Measurements from ENCODE around the gene GPR17. TPM values are rescaled to one million over a fixed set of nuclear protein-coding genes. Genes with fewer than 3 reads are reported as not detected.

Gene GPR17
- total and polyA plus RNA-seq, 11 donors: 0.10 to 8.0 (median 0.26) TPM; not detected in 3

GRCh38 chr2:127641133-127641532 lies 4.8 kb upstream of the GPR17 start:
- no peak for TF ChIP-seq CTCF (IDR thresholded peaks at IDR 0.05)
- no peak for TF ChIP-seq POLR2A (IDR thresholded peaks at IDR 0.05)
- intact Hi-C loops (cut with DNase I): loop anchor here in 1 of 10 donors (10.0 kb wide), 1 partner anchor 54 kb away; no protein-coding TSS in a partner anchor
- Histone ChIP-seq H3K36me3 (peaks cover 0 to 49% (median 29%) of the 10 kb centered on the region in 9 donors), H3K27ac (peak overlapping the region in 9 of 12 donors; percentile 34 to 93 (median 76)), H3K4me1 (peaks cover 9 to 78% (median 60%) of the 10 kb centered on the region in 12 donors), H3K9me3 (no peaks in the 10 kb centered on the region), H3K27me3 (no peaks in the 10 kb centered on the region), H3K4me3 (no peak overlapping the region)
- no peak for DNase-seq
- WGBS, 4 donors: 82 to 100% (median 90%) methylated on average over 3 to 6 of the region's 6 CpGs
- no peak for ATAC-seq

GRCh38 chr2:127641846-127642507 lies 4.0 kb upstream of the GPR17 start:
- DNase-seq: no peak
- no peak for ATAC-seq
- Histone ChIP-seq H3K9me3 (no peaks in the 10 kb centered on the region), H3K27ac (peak overlapping the region in 11 of 12 donors; percentile 16 to 92 (median 74)), H3K4me3 (no peak overlapping the region), H3K36me3 (peaks cover 0 to 54% (median 29%) of the 10 kb centered on the region in 9 donors), H3K4me1 (peaks cover 9 to 78% (median 58%) of the 10 kb centered on the region in 12 donors), H3K27me3 (no peaks in the 10 kb centered on the region)
- TF ChIP-seq CTCF (IDR thresholded peaks at IDR 0.05) (no peak), POLR2A (IDR thresholded peaks at IDR 0.05) (no peak)
- 54 to 75% (median 66%) methylated on average over 15 to 25 of the region's 25 CpGs for WGBS, 4 donors
- intact Hi-C loops (cut with DNase I): loop anchor here in 1 of 10 donors (10.0 kb wide), 1 partner anchor 53 kb away; no protein-coding TSS in a partner anchor

GRCh38 chr2:127642706-127643438 lies 3.1 kb upstream of the GPR17 start:
- Histone ChIP-seq H3K4me3 (no peak overlapping the region), H3K27me3 (no peaks in the 10 kb centered on the region), H3K4me1 (peaks cover 11 to 78% (median 58%) of the 10 kb centered on the region in 12 donors), H3K36me3 (peaks cover 0 to 55% (median 29%) of the 10 kb centered on the region in 9 donors), H3K9me3 (no peaks in the 10 kb centered on the region), H3K27ac (peak overlapping the region in 11 of 12 donors; percentile 16 to 92 (median 74))
- intact Hi-C loops (cut with DNase I): loop anchor here in 1 of 10 donors (10.0 kb wide), 1 partner anchor 52 kb away; no protein-coding TSS in a partner anchor
- DNase-seq (peak in 1 of 5 donors; percentile 52), ATAC-seq (peak in 2 of 4 donors; percentile 13 to 14)
- TF ChIP-seq CTCF (IDR thresholded peaks at IDR 0.05): no peak
- TF ChIP-seq POLR2A (IDR thresholded peaks at IDR 0.05): no peak
- WGBS, 4 donors: 71 to 79% (median 76%) methylated on average over 17 of the region's 17 CpGs

All from heart left ventricle (tissue), 16 donors.